Fibroblast of the conjunctiva (primary cell): ENCODE results near the gene RRP9.

Experiments used
- DNase-seq: peaks from one replicate; pipeline ENCODE4 v3.0.0-alpha.2; 2010; ENCODE audit warnings: low read depth

The RRP9 gene

GRCh38 chr3:51970606-51971300 lies 29.0 kb upstream of the RRP9 start:
- no peak for DNase-seq

GRCh38 chr3:51969841-51970240 lies 28.1 kb upstream of the RRP9 start:
- DNase-seq, result no peak

- DNase-seq, result no peak
Measured at GRCh38 chr3:51968883-51969678, 27.4 kb upstream of the RRP9 start.

- DNase-seq, result no peak
Measured at GRCh38 chr3:51968170-51968775, 26.6 kb upstream of the RRP9 start.

GRCh38 chr3:51967384-51968169 lies 25.9 kb upstream of the RRP9 start, which contains the start of gene PCBP4:
Gene PCBP4, minus strand, starts transcription at chr3:51967454. Its CDS starts 6,214 bp downstream, at chr3:51961240.
- no peak for DNase-seq

- DNase-seq, result no peak
Measured at GRCh38 chr3:51966922-51967383, 25.2 kb upstream of the RRP9 start.

- no peak for DNase-seq
Measured at GRCh38 chr3:51966486-51966885, 24.8 kb upstream of the RRP9 start.

GRCh38 chr3:51966016-51966415 lies 24.3 kb upstream of the RRP9 start:
- no peak for DNase-seq

- no peak for DNase-seq
Measured at GRCh38 chr3:51964521-51964920, 22.8 kb upstream of the RRP9 start.

GRCh38 chr3:51963951-51964451 lies 22.3 kb upstream of the RRP9 start:
- DNase-seq, result no peak

- no peak for DNase-seq
Measured at GRCh38 chr3:51962854-51963530, 21.3 kb upstream of the RRP9 start.

GRCh38 chr3:51961602-51962569 lies 20.2 kb upstream of the RRP9 start:
- no peak for DNase-seq

GRCh38 chr3:51961011-51961410 lies 19.3 kb upstream of the RRP9 start:
- no peak for DNase-seq

GRCh38 chr3:51960386-51960785 lies 18.7 kb upstream of the RRP9 start:
- no peak for DNase-seq

- no peak for DNase-seq
Measured at GRCh38 chr3:51959651-51960050, 17.9 kb upstream of the RRP9 start.

GRCh38 chr3:51958603-51959521 lies 17.2 kb upstream of the RRP9 start:
- DNase-seq, result no peak

GRCh38 chr3:51957520-51958205 lies 16.0 kb upstream of the RRP9 start:
- no peak for DNase-seq
